GM18505 (cell line): Measurements from ENCODE around the gene POGZ.

Experiments
- ATAC-seq: cut with Tn5 transposase; IDR thresholded peaks from one replicate; pipeline ENCODE4 v1.9.1; 2021; ENCODE audit not compliant: unreplicated experiment
- POLR2A ChIP-seq: IDR thresholded peaks from 4 replicates; pipeline ENCODE4 v1.6.1; 2011; ENCODE audit warnings: borderline replicate concordance; ENCODE audit not compliant: insufficient read depth, insufficient read length; ENCODE audit errors: extremely low read depth

The POGZ gene

DNA sequence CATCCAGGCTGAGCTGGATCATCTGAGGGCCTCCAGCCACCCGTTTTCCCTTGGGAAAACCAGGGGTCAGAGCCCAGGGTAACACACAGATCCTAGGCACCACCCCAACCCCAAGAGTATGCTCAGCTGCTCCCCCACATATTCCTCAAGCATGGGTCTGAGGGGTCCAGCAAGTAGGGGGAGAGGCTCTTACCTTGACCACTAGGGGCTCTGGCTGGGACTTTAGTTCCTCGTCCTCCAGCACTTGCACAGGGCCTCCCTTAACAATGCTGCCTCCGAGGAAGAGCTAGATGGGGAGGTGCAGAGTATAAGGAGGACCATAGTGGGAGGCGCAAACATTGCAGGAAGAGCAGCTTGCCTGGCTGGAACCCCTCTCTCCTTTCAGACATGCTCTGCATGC is 94.3 kb downstream of the POGZ start:
- ATAC-seq, result no peak
- no peak for TF ChIP-seq POLR2A

DNA sequence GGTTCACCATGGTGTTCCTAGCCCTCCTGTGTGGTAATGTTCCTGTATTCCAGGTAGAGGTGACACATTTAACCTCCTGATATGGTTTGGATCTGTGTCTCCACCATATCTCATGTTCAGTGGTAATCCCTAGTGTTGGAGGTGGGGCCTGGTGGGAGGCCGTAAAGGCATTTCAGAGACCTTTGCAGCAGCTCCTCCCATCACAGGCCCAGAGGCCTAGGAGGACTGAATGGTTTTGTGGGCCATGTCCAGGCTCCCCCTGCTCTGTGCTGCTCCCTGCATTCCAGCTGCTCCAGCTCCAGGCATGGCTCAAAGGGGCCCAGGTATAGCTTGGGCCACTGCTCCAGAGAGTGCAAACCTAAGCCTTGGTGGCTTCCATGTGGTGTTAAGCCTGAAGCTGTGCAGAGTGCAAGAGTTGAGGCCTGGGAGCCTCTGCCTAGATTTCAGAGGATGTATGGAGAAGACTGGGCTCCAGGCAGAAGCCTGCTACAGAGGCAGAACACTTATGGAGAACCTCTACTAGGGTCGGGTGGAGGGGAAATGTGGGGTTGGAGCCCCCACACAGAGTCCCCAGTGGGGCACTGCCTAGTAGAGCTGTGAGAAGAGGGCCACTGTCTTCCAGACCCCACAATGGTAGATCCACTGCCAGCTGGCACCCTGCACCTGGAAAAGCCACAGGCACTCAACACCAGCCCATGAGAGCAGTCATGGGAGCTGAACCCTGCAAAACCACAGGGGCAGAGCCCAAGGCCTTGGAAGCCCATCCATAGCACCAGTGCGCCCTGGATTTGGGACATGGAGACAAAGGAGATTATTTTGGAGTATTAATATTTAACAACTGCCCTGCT is 96.8 kb downstream of the POGZ start:
- no peak for ATAC-seq
- TF ChIP-seq POLR2A, result no peak

DNA sequence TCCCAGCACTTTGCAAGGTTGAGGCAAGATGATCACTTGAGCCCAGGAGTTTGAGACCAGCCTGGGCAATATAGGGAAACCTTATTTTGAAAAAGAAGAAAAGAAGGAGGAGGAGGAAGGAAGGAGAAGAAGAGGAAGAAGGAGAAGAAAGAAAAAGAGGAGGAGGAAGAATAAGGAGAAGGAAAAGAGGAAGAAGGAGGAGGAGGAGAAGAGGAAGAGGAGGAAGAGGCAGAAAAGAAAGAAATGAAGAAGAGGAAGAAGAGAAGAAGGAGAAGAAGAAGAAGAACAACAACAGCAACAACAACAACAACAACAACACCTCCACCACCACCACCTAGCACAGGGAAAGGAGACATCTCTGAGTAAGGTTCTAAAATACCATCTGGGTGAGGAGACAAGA is 97.4 kb downstream of the POGZ start:
- TF ChIP-seq POLR2A, result no peak
- ATAC-seq, result no peak

DNA sequence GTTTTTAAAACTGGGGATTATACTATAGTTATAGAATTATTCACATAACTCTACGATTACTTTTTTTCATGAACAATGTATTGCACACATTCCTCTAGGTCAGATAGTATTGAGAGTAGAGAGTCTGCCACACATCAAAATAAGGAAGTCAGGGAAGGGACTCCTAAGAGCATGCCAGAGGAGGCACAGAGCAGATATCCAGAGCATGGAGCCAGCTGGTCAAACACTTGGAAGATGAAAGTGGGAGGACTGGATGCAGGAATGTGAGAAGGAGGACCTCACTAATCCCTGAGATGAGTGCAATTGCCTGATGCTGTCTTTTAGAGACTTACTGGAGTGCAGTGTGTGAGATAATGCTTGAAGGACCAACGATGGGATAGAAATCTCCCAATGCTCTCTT is 102.6 kb downstream of the POGZ start:
- ATAC-seq, result no peak
- no peak for TF ChIP-seq POLR2A
